Skin of body (tissue), 2 donors: ENCODE data around the gene ZIC3. TPM values are rescaled to one million over a fixed set of nuclear protein-coding genes. Genes with fewer than 3 reads are reported as not detected.
"Not testable (repeated sequence)": the region's sequence is repeated elsewhere in the genome, so short reads cannot be mapped to it uniquely, and the experiment has no call there.

Experiments used
- DNase-seq: peaks from one replicate; lab custom pipeline; 2025; lab: John Stamatoyannopoulos, UW
- total RNA-seq: library from RNA; depleted of rRNA; stranded (reverse); fragments of >200 nt; gene quantifications from one replicate; pipeline ENCODE4 v1.2.3, GENCODE V29; 2014

ZIC3 gene
- total RNA-seq = 2.4 TPM

DNA sequence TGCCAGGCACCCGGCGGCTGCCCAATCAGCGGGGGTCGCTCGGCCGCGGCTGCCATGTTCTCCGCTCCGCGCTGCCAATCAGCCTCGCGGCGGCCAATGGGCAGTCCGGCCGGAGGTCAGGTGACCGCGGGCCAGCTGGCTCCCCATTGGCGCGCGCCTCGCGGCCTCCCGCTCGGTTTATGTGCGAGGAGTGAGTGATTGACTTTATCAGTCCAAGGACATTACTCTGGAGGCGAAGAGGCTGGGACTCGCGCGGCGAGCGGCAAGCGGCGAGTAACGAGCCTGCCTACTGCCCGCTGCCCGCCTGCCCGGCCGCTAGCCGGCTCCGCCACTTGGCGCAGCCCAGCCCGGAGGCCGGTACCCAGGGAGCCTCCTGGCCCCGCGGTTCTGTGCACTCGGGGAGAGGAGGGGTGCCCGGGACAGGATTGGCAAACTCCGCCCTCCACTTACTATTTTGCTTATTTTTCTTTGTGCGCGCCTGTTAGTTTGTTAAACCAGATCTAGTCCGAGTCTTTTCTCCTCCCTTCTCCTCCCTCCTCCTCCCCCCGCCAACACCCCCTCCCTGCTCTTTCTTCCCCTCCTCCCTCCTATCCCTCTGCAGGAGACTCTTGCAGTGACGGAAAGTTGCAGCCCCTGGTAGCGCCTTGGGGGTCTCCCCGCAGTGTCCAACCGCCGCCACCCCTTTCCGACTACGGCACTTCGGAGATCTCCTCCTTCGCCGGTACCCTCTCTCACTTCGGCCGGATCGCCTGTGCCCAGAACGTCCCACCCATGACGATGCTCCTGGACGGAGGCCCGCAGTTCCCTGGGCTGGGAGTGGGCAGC, at the start of gene ZIC3:
TSS of gene ZIC3 (plus strand) at position 207 of the 825 bp plus-strand sequence. CDS start at position 772, 565 bp downstream.
- DNase-seq = peak; percentile 46

DNA sequence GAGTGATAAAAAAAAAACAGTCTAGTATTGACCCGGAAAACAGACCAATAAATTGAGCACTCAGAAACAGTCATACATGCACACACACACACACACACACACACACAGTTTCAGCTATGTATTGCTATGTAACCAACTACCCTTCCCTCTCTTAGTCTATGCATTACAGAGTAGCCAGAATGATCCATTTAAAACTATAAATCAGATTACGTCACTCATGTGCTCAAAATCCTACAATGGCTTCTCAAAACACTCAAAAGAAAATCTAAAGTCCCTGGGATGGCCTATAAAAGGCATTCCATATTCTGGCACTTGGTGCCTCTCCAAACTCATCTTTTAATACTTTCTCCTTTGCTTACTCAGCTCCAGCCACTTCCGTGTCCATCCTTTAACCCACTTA, 46.5 kb upstream of the ZIC3 start:
- no peak for DNase-seq

DNA sequence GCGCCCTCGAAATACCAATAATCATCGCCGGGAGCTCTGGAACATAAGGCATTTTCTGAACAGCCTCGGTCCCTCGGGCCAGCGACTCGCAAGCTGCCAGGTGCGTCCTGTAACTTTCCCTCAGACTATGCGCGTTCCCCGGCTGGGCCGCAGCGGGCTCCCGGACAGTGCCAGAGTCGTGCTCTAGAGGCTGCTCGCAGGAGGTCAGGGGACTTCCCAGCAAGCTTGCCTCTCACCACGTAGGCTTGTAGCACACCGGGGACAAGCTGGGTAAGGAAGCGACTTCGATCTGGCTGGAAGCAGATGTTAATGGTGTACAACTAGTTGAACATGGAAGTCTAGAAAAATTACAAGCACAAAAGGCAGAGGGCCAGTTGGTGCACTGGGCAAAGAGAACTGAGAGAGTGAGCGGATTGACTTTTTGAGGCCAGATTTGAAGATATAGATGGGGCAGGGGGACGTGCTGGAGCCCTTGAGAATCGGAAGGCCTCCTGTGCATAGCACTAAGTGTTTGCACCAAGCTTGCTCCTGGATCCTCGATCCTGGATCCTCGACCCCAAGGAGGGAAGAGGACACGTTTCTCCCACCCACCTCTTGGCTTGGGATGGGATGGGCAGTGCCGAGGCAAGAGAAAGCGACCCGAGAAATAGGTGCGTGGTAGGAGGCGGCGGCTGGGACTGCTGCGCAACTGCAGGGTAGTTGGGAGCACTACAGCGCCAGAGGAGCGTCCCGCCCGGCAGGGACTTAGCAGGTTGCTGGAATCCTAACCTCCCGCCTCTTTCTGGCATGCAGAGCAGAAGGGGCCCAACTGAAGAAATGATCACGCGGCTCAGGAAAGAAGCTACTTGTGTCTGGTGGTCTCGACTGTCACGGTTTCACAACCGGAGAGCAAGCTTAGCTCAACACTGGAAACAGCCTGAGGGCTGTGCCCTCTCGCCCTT, 19.9 kb upstream of the ZIC3 start:
- no peak for DNase-seq

DNA sequence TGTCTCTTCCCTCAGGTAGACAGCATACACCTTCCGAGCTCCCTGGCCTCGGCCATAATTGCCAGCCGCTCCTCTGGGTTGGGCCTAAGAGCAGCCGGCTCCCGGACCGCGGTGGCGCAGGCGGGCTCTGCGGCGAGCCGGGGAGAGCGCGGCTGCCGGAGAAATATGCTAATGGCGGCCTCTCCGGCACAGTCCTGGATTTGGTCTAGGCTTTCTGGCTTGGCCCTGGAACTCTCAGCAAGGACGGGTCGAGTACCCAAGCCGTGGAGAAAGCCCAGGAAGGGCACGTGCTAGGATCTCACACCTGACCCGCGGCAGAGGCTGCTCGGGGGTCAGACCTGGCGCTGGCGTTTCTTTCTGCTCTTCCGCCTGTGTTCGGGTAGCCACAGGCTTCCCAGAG, 18.6 kb upstream of the ZIC3 start:
- DNase-seq = no peak

DNA sequence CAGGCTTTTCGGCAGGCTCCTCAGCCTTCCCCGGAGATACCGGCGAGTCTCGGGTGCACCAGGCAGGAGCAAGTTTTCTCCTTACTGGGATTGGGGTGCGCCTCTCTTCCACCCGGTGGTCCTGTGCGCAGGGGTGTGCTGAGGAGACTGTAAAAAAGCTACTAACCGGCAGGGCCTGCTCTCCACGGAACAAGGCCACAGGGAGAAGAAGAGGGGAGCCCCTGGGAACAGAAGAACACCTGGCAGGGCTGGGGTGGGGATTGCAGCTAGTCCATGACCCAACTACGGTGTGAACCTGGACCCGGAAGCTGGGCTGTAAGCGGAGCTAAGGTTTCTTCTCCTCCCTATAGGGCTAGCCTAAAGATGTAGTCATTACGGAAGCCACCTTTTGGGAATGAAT, 17.7 kb upstream of the ZIC3 start:
- DNase-seq = no peak

DNA sequence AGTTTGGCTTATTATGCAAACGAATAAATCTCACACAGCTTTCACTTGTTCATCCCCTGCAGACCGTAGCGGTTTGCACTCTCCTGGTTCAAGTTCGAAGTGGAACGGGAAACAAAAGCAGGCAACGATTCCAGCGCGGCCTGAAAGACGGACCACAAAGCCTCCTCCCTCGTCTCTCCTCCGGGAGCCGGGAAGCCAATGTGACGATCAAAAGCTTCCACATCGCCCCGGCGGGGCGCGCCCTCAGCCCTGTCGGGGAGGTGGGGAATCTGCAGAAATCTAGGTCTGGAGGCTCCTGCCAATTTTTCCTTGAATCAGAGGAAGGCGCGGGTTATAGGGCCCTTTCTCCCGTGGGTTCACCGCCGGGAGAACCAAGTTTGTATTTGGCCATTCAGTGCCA, 16.9 kb upstream of the ZIC3 start:
- no peak for DNase-seq

DNA sequence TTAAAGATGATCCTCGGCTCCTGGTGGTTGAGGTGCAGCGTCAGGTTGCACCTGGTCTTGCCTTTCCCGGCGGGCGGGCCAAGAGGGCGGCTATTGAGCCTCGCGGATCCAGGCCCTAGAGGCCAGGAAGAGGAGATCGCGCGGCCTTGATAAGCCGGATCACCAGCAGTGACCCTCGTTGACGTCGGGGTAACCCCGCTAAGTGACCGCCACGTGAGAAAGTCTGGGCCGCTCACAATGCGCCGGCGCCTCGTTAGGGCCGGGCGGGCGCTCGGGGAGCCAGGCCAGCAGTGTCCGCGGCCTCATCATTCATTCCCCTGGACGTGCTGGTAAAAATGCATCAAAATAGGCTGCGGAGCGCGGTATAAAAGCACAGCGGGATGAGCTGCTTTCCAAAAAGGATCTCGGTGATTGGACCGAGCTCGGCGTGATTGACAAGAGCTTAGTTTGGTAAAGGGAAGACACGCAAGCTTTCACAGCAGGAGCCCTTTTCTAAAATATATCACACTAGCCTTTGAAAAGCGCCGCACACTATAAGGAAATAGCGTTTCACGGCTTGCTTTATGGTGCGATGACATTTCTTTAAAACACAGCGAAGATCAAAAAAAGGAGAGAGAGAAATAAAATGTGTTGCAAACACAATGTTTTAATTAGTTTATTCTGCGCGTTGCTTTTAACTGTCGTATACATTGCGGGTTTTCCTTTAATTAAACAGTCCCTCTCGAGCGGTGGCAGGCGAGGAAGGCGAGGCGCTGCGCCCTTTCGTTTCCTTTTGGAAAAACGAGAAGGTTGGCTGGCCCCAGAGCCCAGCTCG, 15.9 kb upstream of the ZIC3 start:
- DNase-seq = no peak

DNA sequence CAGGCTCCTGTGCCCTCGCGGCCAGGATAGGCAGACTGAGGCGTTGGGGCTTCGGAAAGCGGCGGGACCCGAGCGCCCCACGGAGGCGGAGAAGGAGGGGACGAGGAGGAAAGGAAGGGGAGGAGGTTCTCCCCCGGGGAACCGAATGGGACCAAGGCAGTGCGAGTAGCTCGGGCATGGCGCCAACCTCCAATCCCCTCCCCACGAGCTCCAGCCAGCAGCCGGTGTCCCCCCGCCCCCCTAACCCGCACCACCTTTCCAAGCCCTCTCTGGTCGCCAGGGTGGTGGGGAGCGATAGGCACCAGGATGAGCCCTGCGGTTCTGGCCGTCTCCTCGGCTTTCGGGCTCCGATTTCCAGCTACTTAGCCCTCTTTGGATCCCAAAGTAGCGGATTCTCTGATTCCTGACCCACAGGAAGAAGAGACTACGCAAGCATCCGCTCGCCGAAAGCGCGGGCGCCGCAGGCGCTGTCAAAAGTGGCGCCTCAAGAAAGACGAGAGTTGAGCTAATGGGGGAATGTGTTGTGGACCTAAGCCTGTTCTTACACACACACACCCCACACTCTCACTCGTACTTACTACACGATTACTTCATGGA, 15.2 kb upstream of the ZIC3 start:
- DNase-seq = no peak

DNA sequence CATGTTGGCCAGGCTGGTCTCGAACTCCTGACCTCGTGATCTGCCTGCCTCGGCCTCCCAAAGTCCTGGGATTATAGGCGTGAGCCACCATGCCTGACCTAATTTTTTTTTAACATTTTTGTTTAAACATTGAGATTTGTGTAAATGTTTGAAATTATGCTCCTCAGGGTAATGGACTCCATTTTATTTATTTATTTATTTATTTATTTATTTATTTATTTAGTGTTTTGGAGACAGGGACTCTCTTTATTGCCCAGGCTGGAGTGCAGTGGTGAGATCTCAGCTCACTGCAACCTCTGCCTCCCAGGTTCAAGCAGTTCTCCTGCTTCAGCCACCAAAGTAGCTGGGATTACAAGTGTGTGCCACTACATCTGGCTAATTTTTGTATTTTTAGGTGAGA, 13.8 kb upstream of the ZIC3 start:
- not testable (repeated sequence) for DNase-seq

DNA sequence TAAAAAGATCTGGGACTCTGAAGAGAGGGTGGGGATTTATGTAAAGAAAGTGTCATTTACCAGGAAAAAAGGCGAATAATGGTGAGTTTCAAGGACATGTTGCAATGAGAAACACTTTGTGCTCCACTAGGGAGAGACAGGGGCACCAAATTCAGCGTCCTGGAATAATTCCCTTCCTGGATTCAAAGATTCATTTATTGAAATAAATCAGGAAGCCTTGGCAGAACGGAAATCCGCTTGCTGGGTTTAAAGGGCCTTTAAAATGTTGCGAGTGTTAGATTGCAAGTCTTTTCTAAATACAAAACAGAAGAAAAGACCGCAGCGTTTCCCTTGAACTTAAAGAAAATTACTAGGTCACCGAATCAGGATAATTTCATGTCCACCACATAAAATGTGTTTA, 3.8 kb upstream of the ZIC3 start:
- no peak for DNase-seq

DNA sequence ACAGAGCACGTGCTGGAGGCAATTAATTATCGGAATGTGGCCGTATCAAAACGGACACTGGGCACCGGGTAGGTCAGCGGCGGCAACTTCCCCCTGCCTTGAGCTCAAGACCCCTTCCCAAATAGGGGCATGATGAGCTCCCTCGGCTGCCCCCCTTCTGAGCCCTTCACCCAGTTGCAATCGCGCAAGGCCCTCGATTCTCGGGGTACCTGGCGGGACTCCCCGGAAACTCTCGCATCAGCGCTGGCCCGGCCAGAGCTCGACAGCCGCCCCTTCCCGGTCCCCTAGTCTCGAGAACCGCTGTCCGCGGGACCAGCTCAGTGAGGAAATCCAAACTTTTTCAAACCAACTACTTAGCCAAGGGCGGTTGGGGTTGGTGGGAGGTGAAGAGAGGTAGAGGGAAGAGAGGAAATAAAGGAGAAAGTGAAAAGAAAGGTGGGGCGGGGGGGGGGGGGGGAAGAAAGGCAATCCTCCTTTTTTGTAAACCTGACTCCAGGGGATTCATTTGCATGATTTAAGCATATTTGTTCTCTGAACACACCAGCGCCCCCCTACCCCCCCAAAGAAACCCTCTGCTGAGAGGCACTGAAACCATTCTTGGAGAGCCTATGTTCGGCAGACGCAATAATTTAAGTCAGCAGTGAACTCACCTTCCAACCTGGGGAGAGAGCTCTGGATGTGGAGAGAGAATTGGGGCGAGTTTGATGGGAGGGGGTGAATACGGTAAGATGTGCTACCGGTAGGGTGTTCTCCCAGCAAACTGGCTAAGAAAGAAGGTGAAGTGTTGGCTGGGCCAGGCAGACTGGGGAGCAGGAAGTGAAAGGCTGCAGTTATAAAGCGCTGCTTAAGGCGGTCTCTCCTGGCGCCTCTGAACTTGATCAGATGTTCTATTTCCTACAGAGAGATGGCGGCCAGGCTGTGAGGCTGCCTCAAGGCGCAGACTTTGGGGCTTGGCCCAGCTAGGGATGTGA, 2.0 kb upstream of the ZIC3 start:
- DNase-seq = no peak

DNA sequence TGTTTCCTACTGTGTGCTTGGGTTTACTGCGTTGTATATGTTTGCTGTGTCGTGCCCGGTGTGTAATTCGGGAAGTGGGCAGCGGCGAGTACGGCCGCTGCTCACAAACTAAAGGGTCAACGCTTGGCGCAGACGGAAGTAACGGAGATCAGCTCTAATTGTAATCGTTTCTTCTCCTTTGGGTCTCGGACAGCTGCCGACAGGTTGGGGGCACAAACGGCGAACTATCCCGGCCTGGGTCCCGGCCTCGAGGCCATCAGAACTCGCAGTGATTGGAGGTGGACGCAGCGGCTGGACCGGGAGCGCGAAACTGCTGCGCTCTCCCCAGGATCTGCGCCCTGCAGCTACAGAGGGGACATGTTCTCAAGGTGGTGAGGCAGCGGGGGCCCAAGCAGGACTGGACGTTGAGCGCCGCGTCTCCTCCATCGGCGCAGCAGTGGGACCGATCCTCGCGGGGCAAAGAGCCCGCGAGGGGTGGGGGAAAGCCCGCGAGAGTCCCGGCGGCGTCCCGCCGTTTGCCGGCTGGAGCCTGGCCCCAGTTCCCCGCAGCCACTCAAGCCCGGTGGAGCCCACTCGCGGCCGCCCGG, 516 bp upstream of the ZIC3 start:
- DNase-seq = no peak

DNA sequence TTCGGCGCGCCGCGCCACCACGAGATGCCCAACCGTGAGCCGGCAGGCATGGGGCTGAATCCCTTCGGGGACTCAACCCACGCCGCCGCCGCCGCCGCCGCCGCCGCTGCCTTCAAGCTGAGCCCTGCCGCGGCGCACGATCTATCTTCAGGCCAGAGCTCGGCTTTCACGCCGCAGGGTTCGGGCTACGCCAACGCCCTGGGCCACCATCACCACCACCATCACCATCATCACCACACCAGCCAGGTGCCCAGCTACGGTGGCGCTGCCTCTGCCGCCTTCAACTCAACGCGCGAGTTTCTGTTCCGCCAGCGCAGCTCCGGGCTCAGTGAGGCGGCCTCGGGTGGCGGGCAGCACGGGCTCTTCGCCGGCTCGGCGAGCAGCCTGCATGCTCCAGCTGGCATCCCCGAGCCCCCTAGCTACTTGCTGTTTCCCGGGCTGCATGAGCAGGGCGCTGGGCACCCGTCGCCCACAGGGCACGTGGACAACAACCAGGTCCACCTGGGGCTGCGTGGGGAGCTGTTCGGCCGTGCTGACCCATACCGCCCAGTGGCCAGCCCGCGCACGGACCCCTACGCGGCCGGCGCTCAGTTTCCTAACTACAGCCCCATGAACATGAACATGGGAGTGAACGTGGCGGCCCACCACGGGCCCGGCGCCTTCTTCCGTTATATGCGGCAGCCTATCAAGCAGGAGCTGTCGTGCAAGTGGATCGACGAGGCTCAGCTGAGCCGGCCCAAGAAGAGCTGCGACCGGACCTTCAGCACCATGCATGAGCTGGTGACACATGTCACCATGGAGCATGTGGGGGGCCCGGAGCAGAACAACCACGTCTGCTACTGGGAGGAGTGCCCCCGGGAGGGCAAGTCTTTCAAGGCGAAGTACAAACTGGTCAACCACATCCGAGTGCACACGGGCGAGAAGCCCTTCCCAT, 1.1 kb downstream of the ZIC3 start:
- no peak for DNase-seq

DNA sequence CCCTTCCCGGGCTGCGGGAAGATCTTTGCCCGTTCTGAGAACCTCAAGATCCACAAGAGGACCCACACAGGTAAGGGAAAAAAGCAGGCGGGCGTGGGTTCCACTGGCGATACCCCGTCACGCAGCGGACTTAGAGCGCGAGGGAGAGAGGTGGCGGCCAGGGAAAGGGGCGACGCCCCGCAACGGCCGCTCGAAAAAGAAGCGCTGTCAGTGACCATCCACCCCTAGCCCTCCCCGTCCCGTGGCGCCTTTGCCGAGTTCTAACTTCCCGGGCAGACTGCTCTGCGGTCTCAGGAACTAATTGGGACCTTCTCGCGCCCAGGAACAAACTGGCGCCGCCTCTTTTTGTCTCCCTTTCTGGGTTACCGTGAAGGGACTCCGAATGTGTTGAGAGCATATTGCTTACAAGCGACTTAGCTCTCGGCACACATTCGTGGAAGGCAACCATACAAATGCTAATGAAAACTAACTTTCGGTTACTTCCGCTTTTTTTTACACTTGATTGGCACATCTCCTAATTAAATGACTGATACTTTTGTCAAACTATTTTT, 1.8 kb downstream of the ZIC3 start:
- DNase-seq = no peak

DNA sequence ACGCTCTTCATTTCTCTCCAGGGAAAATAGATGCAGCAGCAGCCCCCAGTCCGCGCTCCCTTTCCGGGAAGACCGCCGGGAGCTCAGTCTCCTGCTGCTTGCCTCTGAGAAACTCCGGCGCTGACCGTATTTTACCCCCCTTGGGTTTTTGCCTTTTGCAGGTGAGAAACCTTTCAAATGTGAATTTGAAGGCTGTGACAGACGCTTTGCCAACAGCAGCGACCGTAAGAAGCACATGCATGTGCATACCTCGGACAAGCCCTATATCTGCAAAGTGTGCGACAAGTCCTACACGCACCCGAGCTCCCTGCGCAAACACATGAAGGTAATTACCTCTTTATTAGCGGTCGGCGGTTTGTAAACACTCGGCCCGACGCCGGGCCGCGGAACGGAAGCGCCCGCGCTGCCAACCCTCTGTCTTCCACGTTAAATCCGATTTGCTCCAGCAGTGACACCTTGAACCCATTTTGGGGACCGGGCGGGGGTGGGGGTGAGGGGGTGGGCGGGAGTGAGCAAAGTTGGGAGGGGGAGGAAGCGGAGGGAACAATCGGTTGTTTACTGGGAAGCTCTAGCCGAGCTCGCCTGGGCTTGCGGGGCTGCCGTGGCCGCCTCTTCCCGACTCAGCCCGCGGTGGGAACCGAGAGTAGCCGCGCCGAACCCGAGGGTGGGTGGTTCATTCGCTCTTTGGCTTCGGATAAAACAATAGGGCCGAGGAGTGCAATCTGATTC, 3.0 kb downstream of the ZIC3 start:
- no peak for DNase-seq

DNA sequence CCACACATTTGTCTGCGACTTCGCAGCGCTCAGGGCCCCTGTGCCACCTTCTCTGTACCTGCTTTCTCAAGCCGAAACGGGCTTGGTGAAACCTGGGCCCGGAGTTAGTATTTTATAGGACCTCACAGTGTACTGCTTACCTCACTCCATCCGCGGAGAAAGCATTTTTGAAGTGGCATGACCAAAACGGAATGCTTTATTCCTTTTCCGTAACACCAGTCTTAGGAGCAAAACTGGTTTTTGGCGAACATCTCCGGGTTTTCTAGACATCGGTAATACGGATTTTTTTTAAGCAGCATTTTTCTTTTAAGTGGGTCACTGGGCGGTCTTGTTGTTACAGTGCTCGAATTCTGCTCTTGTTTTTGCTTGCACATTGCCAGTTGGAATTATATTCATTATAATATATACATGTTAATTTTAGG, 3.6 kb downstream of the ZIC3 start:
- DNase-seq = no peak

DNA sequence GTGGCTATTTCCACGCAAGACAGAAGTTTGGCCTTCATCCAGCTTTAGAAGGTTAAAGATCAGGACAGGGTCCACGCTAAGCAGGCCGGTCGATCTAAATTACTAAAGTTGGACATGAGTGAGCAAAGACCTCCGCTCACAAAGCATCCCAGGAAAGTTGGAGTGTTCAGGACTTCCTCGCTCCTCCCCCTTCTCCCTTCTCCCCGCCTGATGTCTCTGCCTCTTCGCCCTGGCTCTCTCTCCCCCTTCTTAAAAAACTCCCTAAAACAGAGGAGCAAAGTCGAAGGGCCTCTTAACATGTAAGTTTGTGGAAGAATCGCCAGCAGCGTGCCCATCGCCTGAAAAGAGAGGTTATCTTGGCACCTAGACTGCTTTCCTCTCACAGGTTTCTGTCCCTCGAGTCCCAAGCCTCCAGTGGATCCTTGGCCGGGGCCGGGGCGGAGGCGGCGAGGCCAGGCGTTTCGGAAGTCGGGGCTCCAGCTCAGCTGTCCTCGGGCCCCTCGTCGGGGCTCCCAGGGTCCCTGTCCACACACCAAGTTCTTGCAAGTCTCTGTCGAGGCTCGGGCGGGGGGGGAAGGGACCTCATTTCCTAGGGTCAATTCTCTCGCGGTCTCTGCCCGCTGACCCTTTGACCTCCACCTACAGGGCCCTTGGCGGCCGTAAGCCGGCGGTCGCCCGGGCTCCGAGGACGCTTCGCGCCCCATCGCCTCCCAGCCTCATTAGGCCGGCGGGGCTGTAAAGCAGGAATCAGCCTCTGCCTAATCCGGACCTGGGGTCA, 7.6 kb downstream of the ZIC3 start:
- DNase-seq = no peak
